Esophagus muscularis mucosa (tissue), 4 donors: Measurements from ENCODE around the gene NUP210L. TPM values are rescaled to one million over a fixed set of nuclear protein-coding genes. Genes with fewer than 3 reads are reported as not detected.
A peak's percentile ranks its signal among the peaks of the same experiment; 100 is the strongest.
"Not testable (repeated sequence)": the region's sequence is repeated elsewhere in the genome, so short reads cannot be mapped to it uniquely, and the experiment has no call there.

ENCODE experiments used
- DNase-seq: peaks from one replicate; pipeline ENCODE4 v3.0.0-alpha.2; 2017; ENCODE audit errors: extremely low spot score
- H3K27ac ChIP-seq, 4 donors: fragments of 200-600 bp; sonication (generic); replicated peaks in 1 of 4; 1 replicate in 3 of 4; 2 replicates in 1 of 4; pipeline ENCODE4 v1.5.1; 2016 to 2019; ENCODE audit warnings: mild to moderate bottlenecking in 1 of 4
- H3K27me3 ChIP-seq, 4 donors: fragments of 200-600 bp; sonication (generic); one replicate each; pipeline versions ENCODE4 v1.5.1 to v1.6.0; 2016 to 2019
- H3K36me3 ChIP-seq, 4 donors: fragments of 200-600 bp; sonication (generic); one replicate each; pipeline ENCODE4 v1.5.1; 2016 to 2019
- H3K4me1 ChIP-seq, 4 donors: fragments of 200-600 bp; sonication (generic); one replicate each; pipeline ENCODE4 v1.5.1; 2016 to 2019
- H3K4me3 ChIP-seq, 4 donors: fragments of 200-600 bp; sonication (generic); 1 replicate in 2 of 4; 2 replicates in 2 of 4; pipeline ENCODE4 v1.5.1; 2016 to 2019; ENCODE audit warnings: mild to moderate bottlenecking in 4 of 4, moderate library complexity in 1 of 4
- H3K9me3 ChIP-seq, 4 donors: fragments of 200-600 bp; sonication (generic); 1 replicate in 3 of 4; 2 replicates in 1 of 4; pipeline ENCODE4 v1.5.1; 2016 to 2019
- EP300 ChIP-seq: sonication (generic); formaldehyde crosslinking; IDR thresholded peaks from one replicate; pipeline ENCODE4 v1.6.1; 2017; ENCODE audit warnings: antibody characterized with exemption
- POLR2A ChIP-seq: fragments of 450-650 bp; IDR thresholded peaks from one replicate; pipeline ENCODE4 v1.6.1; 2017; ENCODE audit warnings: antibody characterized with exemption, moderate library complexity, mild to moderate bottlenecking, low read depth
- POLR2AphosphoS5 ChIP-seq, 2 donors: sonication (generic); formaldehyde crosslinking; IDR thresholded peaks; one replicate each; pipeline ENCODE4 v1.6.1; 2017; ENCODE audit warnings: antibody characterized with exemption in 2 of 2
- WGBS: methylation state at CpG from one replicate; pipeline ENCODE4 v1.1.5; 2018; 5-methylcytosine and 5-hydroxymethylcytosine counted together
- intact Hi-C: fragments of 100-400 bp; cut with DNase I; formaldehyde crosslinking; loops from one replicate; pipeline ENCODE4 v1.15.1; 2023
- total RNA-seq, 4 donors: library from RNA; depleted of rRNA; stranded (reverse); fragments of >200 nt; gene quantifications; one replicate each; pipeline versions ENCODE4 v1.1.0 to v1.2.1, GENCODE V29; 2016
- TF ChIP-seq, protein P1 (sequence below), 3 experiments: fragments of 200-600 bp in 2 of 3; fragments of 450-650 bp in 1 of 3; sonication (generic) in 2 of 3; IDR thresholded peaks; one replicate each; pipeline ENCODE4 v1.5.1; 2017 to 2019; ENCODE audit warnings: antibody characterized with exemption in 3 of 3, mild to moderate bottlenecking in 2 of 3, moderate library complexity in 1 of 3

NUP210L gene
- total RNA-seq, 4 donors from 2014 or later = not detected

DNA sequence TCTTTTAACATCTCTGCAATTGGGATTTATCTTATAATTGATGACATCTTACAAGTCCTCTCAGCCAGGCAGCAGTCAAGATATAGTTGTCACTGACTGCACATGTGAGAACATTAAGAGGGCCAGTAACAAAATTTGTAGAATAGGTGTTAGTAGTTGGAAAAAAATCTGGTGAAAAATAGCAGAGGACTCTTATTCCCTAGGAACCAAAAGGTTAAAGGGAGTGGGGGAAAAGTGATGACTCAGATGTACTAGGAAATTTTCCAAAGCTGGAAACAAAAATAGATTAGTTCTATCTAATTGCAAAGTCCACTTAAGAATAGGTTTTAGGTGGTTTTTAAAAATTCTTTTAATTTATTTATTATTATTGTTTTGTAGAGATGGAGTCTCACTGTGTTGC is 3.6 kb downstream of the NUP210L start:
- peaks cover 0 to 14% (median 5%) of the 10 kb centered on the region in 4 donors for H3K36me3 ChIP-seq
- H3K4me1 ChIP-seq = peaks cover 16 to 40% (median 27%) of the 10 kb centered on the region in 4 donors
- H3K27me3 ChIP-seq = no peaks in the 10 kb centered on the region
- no peaks in the 10 kb centered on the region for H3K9me3 ChIP-seq
- H3K27ac ChIP-seq = peak overlapping the region in 1 of 4 donors; percentile 1
- DNase-seq = no peak
- intact Hi-C loops = no loop called here
- no peak overlapping the region for H3K4me3 ChIP-seq
- no peak for TF ChIP-seq POLR2A
- no peak for TF ChIP-seq POLR2AphosphoS5 (IDR thresholded peaks at IDR 0.05)
- TF ChIP-seq EP300 = no peak
- TF ChIP-seq, protein P1, sequence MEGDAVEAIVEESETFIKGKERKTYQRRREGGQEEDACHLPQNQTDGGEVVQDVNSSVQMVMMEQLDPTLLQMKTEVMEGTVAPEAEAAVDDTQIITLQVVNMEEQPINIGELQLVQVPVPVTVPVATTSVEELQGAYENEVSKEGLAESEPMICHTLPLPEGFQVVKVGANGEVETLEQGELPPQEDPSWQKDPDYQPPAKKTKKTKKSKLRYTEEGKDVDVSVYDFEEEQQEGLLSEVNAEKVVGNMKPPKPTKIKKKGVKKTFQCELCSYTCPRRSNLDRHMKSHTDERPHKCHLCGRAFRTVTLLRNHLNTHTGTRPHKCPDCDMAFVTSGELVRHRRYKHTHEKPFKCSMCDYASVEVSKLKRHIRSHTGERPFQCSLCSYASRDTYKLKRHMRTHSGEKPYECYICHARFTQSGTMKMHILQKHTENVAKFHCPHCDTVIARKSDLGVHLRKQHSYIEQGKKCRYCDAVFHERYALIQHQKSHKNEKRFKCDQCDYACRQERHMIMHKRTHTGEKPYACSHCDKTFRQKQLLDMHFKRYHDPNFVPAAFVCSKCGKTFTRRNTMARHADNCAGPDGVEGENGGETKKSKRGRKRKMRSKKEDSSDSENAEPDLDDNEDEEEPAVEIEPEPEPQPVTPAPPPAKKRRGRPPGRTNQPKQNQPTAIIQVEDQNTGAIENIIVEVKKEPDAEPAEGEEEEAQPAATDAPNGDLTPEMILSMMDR (IDR thresholded peaks at IDR 0.05) = no peak

DNA sequence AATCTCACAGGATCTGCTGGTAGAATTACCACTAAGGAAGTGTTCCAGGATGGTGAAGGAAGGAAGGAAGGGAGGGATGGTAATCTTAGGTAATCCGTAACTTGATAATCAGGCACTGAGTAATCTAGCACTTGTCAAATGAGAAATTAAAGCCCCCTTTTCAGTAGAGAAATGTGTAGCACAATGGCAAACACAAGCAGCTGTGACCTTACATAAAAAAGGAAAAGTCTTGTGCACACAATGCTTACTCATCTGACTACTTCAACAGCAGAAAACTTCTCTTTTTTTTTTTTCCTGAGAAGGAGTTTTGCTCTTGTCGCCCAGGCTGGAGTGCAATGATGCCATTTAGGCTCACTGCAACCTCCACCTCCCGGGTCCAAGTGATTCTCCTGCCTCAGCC is 6.1 kb downstream of the NUP210L start:
- TF ChIP-seq, protein P1 (IDR thresholded peaks at IDR 0.05) = no peak
- no peak for TF ChIP-seq POLR2AphosphoS5 (IDR thresholded peaks at IDR 0.05)
- no peak for TF ChIP-seq POLR2A
- TF ChIP-seq EP300 = no peak
- Histone ChIP-seq H3K36me3 (no peaks in the 10 kb centered on the region), H3K4me3 (no peak overlapping the region), H3K27ac (no peak overlapping the region), H3K27me3 (no peaks in the 10 kb centered on the region), H3K9me3 (no peaks in the 10 kb centered on the region), H3K4me1 (peaks cover 0 to 17% (median 9%) of the 10 kb centered on the region in 4 donors)
- intact Hi-C loops = no loop called here
- 65% methylated on average over 3 of the region's 3 CpGs for WGBS
- DNase-seq = no peak

DNA sequence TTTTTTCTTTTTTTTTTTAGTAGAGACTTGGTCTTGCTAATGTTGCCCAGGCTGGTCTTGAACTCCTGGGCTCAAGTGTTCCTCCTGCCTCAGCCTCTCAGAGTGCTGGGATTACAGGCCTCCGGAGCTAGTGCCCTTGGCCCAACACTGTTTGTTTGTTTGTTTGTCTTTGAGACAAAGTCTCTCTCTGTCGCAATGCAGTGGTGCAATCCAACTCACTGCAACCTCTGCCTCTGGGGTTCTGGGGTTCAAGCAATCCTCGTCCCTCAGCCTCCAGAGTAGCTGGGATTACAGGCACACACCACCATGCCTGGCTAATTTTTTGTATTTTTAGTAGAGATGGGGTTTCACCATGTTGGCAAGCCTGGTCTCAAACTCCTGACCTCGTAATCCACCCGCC is 7.4 kb downstream of the NUP210L start:
- H3K36me3 ChIP-seq, H3K27ac ChIP-seq, DNase-seq, H3K9me3 ChIP-seq, H3K27me3 ChIP-seq, intact Hi-C loops, H3K4me3 ChIP-seq: not testable (repeated sequence)
- WGBS = 86% methylated on average over 3 of the region's 5 CpGs
- H3K4me1 ChIP-seq = peaks cover 0 to 17% (median 9%) of the 10 kb centered on the region in 4 donors

DNA sequence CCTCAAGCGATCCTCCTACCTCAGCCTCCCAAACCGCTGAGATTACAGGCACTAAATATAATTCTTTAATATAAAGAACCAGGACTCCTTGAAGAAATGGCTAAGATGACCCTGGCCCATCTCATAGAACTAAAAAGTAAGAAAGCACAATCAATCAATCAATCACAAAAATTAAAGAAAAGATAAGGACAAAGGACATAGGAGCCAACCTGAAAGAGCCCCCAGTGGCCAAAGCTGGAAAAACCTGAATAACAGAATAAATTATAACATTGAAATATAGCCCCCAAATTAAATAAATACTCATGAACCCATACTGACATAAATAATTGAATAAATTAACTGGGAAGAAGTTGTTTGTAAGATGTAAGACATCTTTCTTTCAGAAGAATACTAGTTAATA is 8.9 kb downstream of the NUP210L start:
- WGBS = 54% methylated on average over 2 of the region's 2 CpGs
- TF ChIP-seq, protein P1 (IDR thresholded peaks at IDR 0.05) = peak in 1 of 3 experiments; percentile 32
- no peak for TF ChIP-seq POLR2AphosphoS5 (IDR thresholded peaks at IDR 0.05)

DNA sequence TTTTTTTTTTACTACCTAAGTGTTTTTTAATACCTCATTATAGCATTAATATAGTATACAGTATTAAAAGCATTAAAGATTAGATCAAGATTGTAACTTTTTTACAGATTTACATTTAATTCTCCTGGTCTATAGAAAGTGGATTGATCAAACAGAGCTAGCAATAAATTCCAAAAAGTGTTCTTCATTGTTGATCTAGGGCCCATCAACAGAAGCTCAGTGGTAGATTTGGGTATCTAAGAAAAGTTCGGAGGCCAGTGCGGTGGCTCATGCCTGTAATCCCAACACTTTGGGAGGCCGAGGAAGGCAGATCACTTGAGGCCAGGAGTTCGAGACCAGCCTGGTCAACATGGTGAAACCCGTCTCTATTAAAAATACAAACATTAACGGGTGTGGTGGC is 12.5 kb downstream of the NUP210L start:
- DNase-seq = no peak
- no peaks in the 10 kb centered on the region for H3K9me3 ChIP-seq
- H3K27me3 ChIP-seq = no peaks in the 10 kb centered on the region
- no peak overlapping the region for H3K27ac ChIP-seq
- H3K4me1 ChIP-seq = peaks cover 0 to 17% (median 11%) of the 10 kb centered on the region in 4 donors
- H3K4me3 ChIP-seq = no peak overlapping the region
- intact Hi-C loops = no loop called here
- no peak for TF ChIP-seq POLR2A
- no peaks in the 10 kb centered on the region for H3K36me3 ChIP-seq
- 97% methylated on average over 6 of the region's 6 CpGs for WGBS

More for the DNA sequence above, 8.9 kb downstream of the NUP210L start:
- Histone ChIP-seq H3K36me3 (no peaks in the 10 kb centered on the region), H3K27ac (no peak overlapping the region), H3K9me3 (no peaks in the 10 kb centered on the region), H3K27me3 (no peaks in the 10 kb centered on the region), H3K4me3 (no peak overlapping the region), H3K4me1 (peaks cover 0 to 12% (median 6%) of the 10 kb centered on the region in 4 donors)
- no peak for DNase-seq
- intact Hi-C loops = no loop called here

DNA sequence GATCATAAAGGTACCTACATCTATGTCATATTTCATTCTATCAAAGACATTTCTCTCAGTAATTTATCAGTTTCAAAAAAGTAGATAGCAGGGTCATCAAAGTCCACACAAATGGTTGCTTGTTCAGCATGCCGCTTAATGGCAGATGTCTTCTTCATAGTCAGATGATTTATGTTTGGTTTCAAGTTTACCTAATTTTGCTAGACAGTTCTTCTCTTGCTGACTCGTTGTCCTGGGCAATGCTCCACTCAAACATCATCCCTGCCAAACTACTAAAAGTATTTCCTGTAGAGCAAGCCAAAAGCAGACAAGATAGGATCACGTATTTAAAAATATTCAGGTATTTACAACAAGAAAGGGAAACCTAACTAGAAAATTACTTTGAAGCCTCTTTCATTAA is 13.6 kb downstream of the NUP210L start:
- H3K27me3 ChIP-seq = no peaks in the 10 kb centered on the region
- no peaks in the 10 kb centered on the region for H3K9me3 ChIP-seq
- TF ChIP-seq, protein P1 (IDR thresholded peaks at IDR 0.05) = no peak
- no peak for TF ChIP-seq POLR2AphosphoS5 (IDR thresholded peaks at IDR 0.05)
- TF ChIP-seq EP300 = no peak
- TF ChIP-seq POLR2A = no peak
- DNase-seq = no peak
- H3K4me3 ChIP-seq = no peak overlapping the region
- WGBS = 28% methylated on average over 3 of the region's 3 CpGs
- intact Hi-C loops = no loop called here
- H3K36me3 ChIP-seq = no peaks in the 10 kb centered on the region
- H3K4me1 ChIP-seq = peaks cover 0 to 17% (median 11%) of the 10 kb centered on the region in 4 donors
- no peak overlapping the region for H3K27ac ChIP-seq
